HEK293 (cell line): ENCODE measurements around the gene RPL36.

Experiments
- CTCF ChIA-PET: fragments of 350-600 bp; formaldehyde crosslinking; extraction: SDS; loops from one replicate; lab custom pipeline; 2021; ENCODE audit warnings: antibody characterized with exemption; lab: Yijun Ruan, JAX
- POLR2A ChIA-PET: fragments of 300-600 bp; formaldehyde crosslinking; extraction: SDS; loops from one replicate; lab custom pipeline; 2020; ENCODE audit warnings: antibody characterized with exemption, inconsistent platforms; lab: Yijun Ruan, JAX
- H3K27ac ChIP-seq: fragments of 200-500 bp; sonication (Bioruptor generic); 2 replicates; pipeline ENCODE4 v1.5.1; 2014; ENCODE audit warnings: low read depth, low read length, control low read depth, inconsistent platforms; ENCODE audit errors: extremely low read depth
- H3K36me3 ChIP-seq, 2 experiments: fragments of 200-500 bp in 1 of 2; sonication (Bioruptor generic) in 1 of 2; 1 replicate in 1 of 2; 2 replicates in 1 of 2; pipeline ENCODE4 v1.5.1; 2014 to 2017; ENCODE audit warnings: inconsistent platforms in 2 of 2, low read length in 2 of 2; ENCODE audit not compliant: control insufficient read depth in 2 of 2, insufficient read depth in 1 of 2
- H3K4me1 ChIP-seq: fragments of 200-500 bp; sonication (Bioruptor generic); 2 replicates; pipeline ENCODE4 v1.5.1; 2014; ENCODE audit warnings: mild to moderate bottlenecking, low read length, inconsistent platforms; ENCODE audit not compliant: control insufficient read depth, insufficient read depth
- H3K4me3 ChIP-seq: 2 replicates; pipeline ENCODE4 v1.5.1; 2011; ENCODE audit warnings: low read depth, mild to moderate bottlenecking, control low read depth, low read length, moderate library complexity
- H3K9me3 ChIP-seq: fragments of 200-500 bp; sonication (Bioruptor generic); 2 replicates; pipeline ENCODE4 v1.5.1; 2014; ENCODE audit warnings: low read depth, low read length, inconsistent platforms; ENCODE audit not compliant: control insufficient read depth, insufficient read depth
- EGR2 ChIP-seq: fragments of 450-650 bp; formaldehyde crosslinking; IDR thresholded peaks from 2 replicates; pipeline ENCODE4 v1.5.1; 2016; ENCODE audit warnings: low read depth, missing biosample characterization, missing genetic modification characterization
- FEZF1 ChIP-seq: fragments of 450-650 bp; formaldehyde crosslinking; IDR thresholded peaks from 2 replicates; pipeline ENCODE4 v1.5.1; 2016; ENCODE audit warnings: missing biosample characterization, missing genetic modification characterization
- HOXC10 ChIP-seq: sonication (generic); formaldehyde crosslinking; IDR thresholded peaks from 2 replicates; pipeline ENCODE4 v1.8.1; 2023; ENCODE audit warnings: mild to moderate bottlenecking, missing genetic modification reagents
- KLF17 ChIP-seq: fragments of 450-650 bp; formaldehyde crosslinking; IDR thresholded peaks from 2 replicates; pipeline ENCODE4 v1.5.1; 2016; ENCODE audit warnings: missing biosample characterization, missing genetic modification characterization
- OSR2 ChIP-seq: fragments of 450-650 bp; formaldehyde crosslinking; IDR thresholded peaks from 2 replicates; pipeline ENCODE4 v1.5.1; 2016; ENCODE audit warnings: missing biosample characterization, missing genetic modification characterization
- PATZ1 ChIP-seq: fragments of 450-650 bp; formaldehyde crosslinking; IDR thresholded peaks from 2 replicates; pipeline ENCODE4 v1.5.1; 2016; ENCODE audit warnings: missing biosample characterization, missing genetic modification characterization
- PRDM2 ChIP-seq: fragments of 450-650 bp; formaldehyde crosslinking; IDR thresholded peaks from 2 replicates; pipeline ENCODE4 v1.5.1; 2016; ENCODE audit warnings: missing biosample characterization, missing genetic modification characterization, borderline replicate concordance
- RBAK ChIP-seq: fragments of 450-650 bp; formaldehyde crosslinking; IDR thresholded peaks from 2 replicates; pipeline ENCODE4 v1.5.1; 2016; ENCODE audit warnings: missing biosample characterization, missing genetic modification characterization
- SETDB1 ChIP-seq: IDR thresholded peaks from one replicate; pipeline ENCODE4 v1.6.1; 2017; ENCODE audit warnings: mild to moderate bottlenecking, low read length, moderate library complexity, mixed read lengths; ENCODE audit not compliant: insufficient read length
- SP3 ChIP-seq: fragments of 450-650 bp; formaldehyde crosslinking; IDR thresholded peaks from 2 replicates; pipeline ENCODE4 v1.5.1; 2016; ENCODE audit warnings: missing biosample characterization, missing genetic modification characterization
- SP7 ChIP-seq: fragments of 450-650 bp; formaldehyde crosslinking; IDR thresholded peaks from 2 replicates; pipeline ENCODE4 v1.5.1; 2016; ENCODE audit warnings: missing biosample characterization, missing genetic modification characterization
- YY2 ChIP-seq: fragments of 450-650 bp; formaldehyde crosslinking; IDR thresholded peaks from 2 replicates; pipeline ENCODE4 v1.5.1; 2016; ENCODE audit warnings: missing biosample characterization, missing genetic modification characterization
- ZFHX2 ChIP-seq: fragments of 450-650 bp; formaldehyde crosslinking; conservative IDR thresholded peaks from 2 replicates; pipeline ENCODE4 v1.5.1; 2016; ENCODE audit warnings: missing biosample characterization, missing genetic modification characterization
- ZIC2 ChIP-seq: fragments of 450-650 bp; formaldehyde crosslinking; IDR thresholded peaks from 2 replicates; pipeline ENCODE4 v1.5.1; 2016; ENCODE audit warnings: missing biosample characterization, missing genetic modification characterization
- ZNF112 ChIP-seq: fragments of 450-650 bp; formaldehyde crosslinking; IDR thresholded peaks from 2 replicates; pipeline ENCODE4 v1.5.0; 2017; ENCODE audit warnings: missing biosample characterization, missing genetic modification characterization
- ZNF121 ChIP-seq: fragments of 450-650 bp; formaldehyde crosslinking; IDR thresholded peaks from 2 replicates; pipeline ENCODE4 v1.5.1; 2016; ENCODE audit warnings: missing biosample characterization, missing genetic modification characterization
- ZNF133 ChIP-seq: fragments of 450-650 bp; formaldehyde crosslinking; IDR thresholded peaks from 2 replicates; pipeline ENCODE4 v1.5.1; 2016; ENCODE audit warnings: missing biosample characterization, missing genetic modification characterization
- ZNF175 ChIP-seq: fragments of 450-650 bp; formaldehyde crosslinking; IDR thresholded peaks from 2 replicates; pipeline ENCODE4 v1.5.1; 2016; ENCODE audit warnings: missing biosample characterization, missing genetic modification characterization
- ZNF223 ChIP-seq: fragments of 450-650 bp; formaldehyde crosslinking; IDR thresholded peaks from 2 replicates; pipeline ENCODE4 v1.5.1; 2016; ENCODE audit warnings: missing biosample characterization, missing genetic modification characterization
- ZNF23 ChIP-seq: fragments of 450-650 bp; formaldehyde crosslinking; IDR thresholded peaks from 2 replicates; pipeline ENCODE4 v1.5.1; 2016; ENCODE audit warnings: missing biosample characterization, missing genetic modification characterization, borderline replicate concordance
- ZNF311 ChIP-seq: fragments of 450-650 bp; formaldehyde crosslinking; IDR thresholded peaks from 2 replicates; pipeline ENCODE4 v1.5.1; 2017; ENCODE audit warnings: missing biosample characterization, missing genetic modification characterization, borderline replicate concordance
- ZNF580 ChIP-seq: fragments of 450-650 bp; formaldehyde crosslinking; IDR thresholded peaks from 2 replicates; pipeline ENCODE4 v1.5.1; 2016; ENCODE audit warnings: missing biosample characterization, missing genetic modification characterization
- ZNF623 ChIP-seq: fragments of 450-650 bp; formaldehyde crosslinking; IDR thresholded peaks from 2 replicates; pipeline ENCODE4 v1.5.1; 2016; ENCODE audit warnings: missing biosample characterization, missing genetic modification characterization
- ZNF747 ChIP-seq: fragments of 450-650 bp; formaldehyde crosslinking; IDR thresholded peaks from 2 replicates; pipeline ENCODE4 v1.5.1; 2016; ENCODE audit warnings: missing biosample characterization, missing genetic modification characterization
- ZNF776 ChIP-seq: fragments of 450-650 bp; formaldehyde crosslinking; IDR thresholded peaks from 2 replicates; pipeline ENCODE4 v1.5.0; 2017; ENCODE audit warnings: missing biosample characterization, missing genetic modification characterization, borderline replicate concordance

RPL36 gene

GRCh38 chr19:5694956-5695648 is 5.0 kb downstream of the RPL36 start:
- POLR2A ChIA-PET: interaction anchor here (0.6 to 3.0 kb wide), 5 partner anchors 8 to 1340 kb away, joined by 3 to 12 read pairs (median 6); partner anchors contain the start of genes CATSPERD and LONP1
- TF ChIP-seq ZNF623 (tag by site-specific recombination) (peak; percentile 69), ZNF580 (tag by site-specific recombination) (peak; percentile 83; the same call in 1 of the 2 replicates), PRDM2 (tag by site-specific recombination) (no peak), SP7 (tag by site-specific recombination) (peak; percentile 8; the same call in 1 of the 2 replicates), ZNF121 (tag by site-specific recombination) (0 out of 2 replicates have a peak, but pooled peaks have one; percentile 16), FEZF1 (tag by site-specific recombination) (0 out of 2 replicates have a peak, but pooled peaks have one; percentile 7), PATZ1 (peak; percentile 4; the same call in 1 of the 2 replicates), YY2 (tag by site-specific recombination) (no peak)
- peaks cover 8 to 82% of the 10 kb centered on the region in 2 experiments; a peak in 2 of 3 replicates for H3K36me3 ChIP-seq

GRCh38 chr19:5695649-5696195 is 5.6 kb downstream of the RPL36 start:
- ChIA-PET POLR2A (interaction anchor here (1.0 to 3.0 kb wide), 4 partner anchors 9 to 25 kb away, joined by 3 to 12 read pairs (median 6); partner anchors contain the start of genes CATSPERD and LONP1), CTCF (no interaction called here)
- Histone ChIP-seq H3K36me3 (peaks cover 13 to 83% of the 10 kb centered on the region in 2 experiments; a peak in 2 of 3 replicates), H3K4me1 (no peaks in the 10 kb centered on the region; the same call in 1 of the 2 replicates), H3K27ac (peak overlapping the region; percentile 50), H3K4me3 (no peak overlapping the region), H3K9me3 (no peaks in the 10 kb centered on the region)
- TF ChIP-seq ZNF747 (no peak), ZNF23 (no peak), EGR2 (tag by site-specific recombination) (no peak; the same call in 1 of the 2 replicates), SETDB1 (no peak), ZIC2 (tag by site-specific recombination) (peak; percentile 32; the same call in 1 of the 2 replicates), HOXC10 (CRISPR knock-in tag) (no peak), SP3 (tag by site-specific recombination) (no peak), ZNF112 (tag by site-specific recombination) (no peak), ZNF175 (tag by site-specific recombination) (no peak), KLF17 (tag by site-specific recombination) (no peak), ZNF580 (tag by site-specific recombination) (no peak), ZFHX2 (peak; percentile 46), RBAK (tag by site-specific recombination) (no peak), ZNF223 (no peak), OSR2 (tag by site-specific recombination) (no peak), ZNF311 (no peak), ZNF133 (tag by site-specific recombination) (no peak), ZNF776 (tag by site-specific recombination) (no peak)

More at GRCh38 chr19:5694956-5695648, 5.0 kb downstream of the RPL36 start:
- H3K9me3 ChIP-seq: no peaks in the 10 kb centered on the region
- H3K4me1 ChIP-seq: no peaks in the 10 kb centered on the region; the same call in 1 of the 2 replicates
- H3K4me3 ChIP-seq: no peak overlapping the region
- CTCF ChIA-PET: no interaction called here
- peak overlapping the region; percentile 50 for H3K27ac ChIP-seq
